Tibial nerve (tissue), 3 donors: ENCODE results near the gene DRAXIN.

Source experiments
- POLR2A ChIP-seq, 2 donors: fragments of 450-650 bp; IDR thresholded peaks; one replicate each; pipeline ENCODE4 v1.6.1; 2017; ENCODE audit warnings: antibody characterized with exemption in 2 of 2, mild to moderate bottlenecking in 2 of 2, moderate library complexity in 2 of 2
- TF ChIP-seq, protein P1 (sequence below), 5 experiments: fragments of 200-600 bp in 3 of 5; fragments of 450-650 bp in 2 of 5; sonication (generic) in 3 of 5; IDR thresholded peaks; one replicate each; pipeline ENCODE4 v1.5.1; 2016 to 2019; ENCODE audit warnings: antibody characterized with exemption in 5 of 5, mild to moderate bottlenecking in 3 of 5, moderate library complexity in 2 of 5

DNA sequence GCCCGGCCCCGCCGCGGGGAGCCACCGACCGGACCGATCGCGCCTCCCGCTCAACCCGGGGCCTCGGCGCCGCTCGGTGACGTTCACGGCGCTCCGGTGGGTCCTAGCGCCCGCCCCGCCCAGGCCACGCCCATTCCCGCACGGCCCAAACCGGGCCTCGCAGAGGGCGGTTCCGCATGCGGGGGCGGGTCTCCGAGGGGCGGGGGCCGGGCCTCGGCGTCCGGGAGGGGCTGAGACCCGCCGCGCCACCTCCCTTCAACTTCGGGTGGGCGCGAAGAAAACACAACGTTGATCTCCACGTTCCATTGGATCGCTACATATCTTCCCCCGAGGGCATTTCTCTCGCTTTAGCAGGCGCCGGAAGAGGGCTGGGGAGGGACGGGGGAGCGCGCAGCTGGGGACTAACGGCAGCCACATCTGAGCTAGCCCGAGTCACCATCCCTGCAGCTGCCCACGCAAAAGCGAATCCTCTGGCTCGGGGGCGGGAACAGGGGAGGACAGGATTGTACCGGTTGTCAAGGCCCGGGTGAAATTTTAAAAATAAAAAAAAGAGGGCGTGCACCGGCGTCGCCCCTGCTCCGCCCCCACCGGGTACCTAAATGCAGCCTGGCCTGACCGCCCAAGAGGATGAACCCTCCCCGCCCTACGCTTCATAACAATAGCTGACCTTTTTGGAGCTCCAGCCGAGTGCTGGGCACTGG, 10.3 kb upstream of the DRAXIN start, which contains the start of gene MAD2L2:
- TF ChIP-seq, protein P1, sequence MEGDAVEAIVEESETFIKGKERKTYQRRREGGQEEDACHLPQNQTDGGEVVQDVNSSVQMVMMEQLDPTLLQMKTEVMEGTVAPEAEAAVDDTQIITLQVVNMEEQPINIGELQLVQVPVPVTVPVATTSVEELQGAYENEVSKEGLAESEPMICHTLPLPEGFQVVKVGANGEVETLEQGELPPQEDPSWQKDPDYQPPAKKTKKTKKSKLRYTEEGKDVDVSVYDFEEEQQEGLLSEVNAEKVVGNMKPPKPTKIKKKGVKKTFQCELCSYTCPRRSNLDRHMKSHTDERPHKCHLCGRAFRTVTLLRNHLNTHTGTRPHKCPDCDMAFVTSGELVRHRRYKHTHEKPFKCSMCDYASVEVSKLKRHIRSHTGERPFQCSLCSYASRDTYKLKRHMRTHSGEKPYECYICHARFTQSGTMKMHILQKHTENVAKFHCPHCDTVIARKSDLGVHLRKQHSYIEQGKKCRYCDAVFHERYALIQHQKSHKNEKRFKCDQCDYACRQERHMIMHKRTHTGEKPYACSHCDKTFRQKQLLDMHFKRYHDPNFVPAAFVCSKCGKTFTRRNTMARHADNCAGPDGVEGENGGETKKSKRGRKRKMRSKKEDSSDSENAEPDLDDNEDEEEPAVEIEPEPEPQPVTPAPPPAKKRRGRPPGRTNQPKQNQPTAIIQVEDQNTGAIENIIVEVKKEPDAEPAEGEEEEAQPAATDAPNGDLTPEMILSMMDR (IDR thresholded peaks at IDR 0.05): no peak
- peak; percentile 18 to 61 for TF ChIP-seq POLR2A (IDR thresholded peaks at IDR 0.05)
